ENCODE data around the gene BCL2L13. TPM values are rescaled to one million over a fixed set of nuclear protein-coding genes. Genes with fewer than 3 reads are reported as not detected.
A peak's percentile ranks its signal among the peaks of the same experiment; 100 is the strongest.

BCL2L13 gene
- total RNA-seq, 1 experiment from 2014 or later, result 26.0 TPM

DNA sequence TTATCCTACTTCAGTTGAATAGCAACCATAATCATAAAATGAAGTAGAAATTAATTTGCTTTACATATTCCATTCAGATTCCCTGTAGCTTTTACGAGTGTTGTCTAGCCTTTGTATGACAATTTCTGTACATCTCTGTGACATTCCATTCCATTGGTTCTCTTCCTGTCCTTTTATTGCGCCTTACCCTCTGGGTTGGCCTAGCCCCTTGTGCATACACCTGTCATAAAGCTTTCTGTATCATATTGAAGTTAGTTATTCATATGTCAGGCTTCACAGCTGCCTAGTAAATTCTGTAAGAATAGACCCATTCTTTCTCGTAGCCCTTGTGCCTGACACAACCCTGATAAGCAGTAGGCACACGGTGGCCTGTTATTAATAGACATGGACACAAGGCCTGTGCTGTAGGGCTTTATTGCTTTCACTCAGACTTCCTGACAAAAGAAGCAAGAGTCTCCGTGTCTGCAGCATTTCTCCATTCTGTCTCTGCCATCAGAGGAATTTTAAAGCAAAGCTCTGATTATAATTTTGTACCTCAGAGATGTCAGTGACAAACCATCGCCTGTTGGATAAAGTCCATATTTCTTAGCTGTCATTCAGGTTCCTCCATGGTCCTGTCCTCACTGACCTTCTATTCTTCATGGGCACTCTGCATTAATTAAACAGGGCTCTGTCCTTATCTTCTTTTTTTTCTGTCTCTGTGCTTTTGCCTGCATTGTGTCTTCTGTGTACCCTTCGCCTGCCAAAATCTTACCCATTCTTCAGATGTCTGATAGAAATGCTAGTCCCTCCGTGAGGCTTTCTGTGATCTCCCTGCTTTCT, 86.3 kb downstream of the BCL2L13 start:
- H2BK12ac ChIP-seq (ENCODE audit: insufficient read length, low read depth, low read length), result no peak overlapping the region
- no peak overlapping the region for H4K8ac ChIP-seq (replicated peaks; ENCODE audit: insufficient read length, low read depth, low read length)
- no peak overlapping the region for H3K23ac ChIP-seq (ENCODE audit: insufficient read length, low read depth, low read length)
- H3K9ac ChIP-seq (ENCODE audit: extremely low read depth, insufficient read length, low read length), result no peak overlapping the region
- H4K91ac ChIP-seq (ENCODE audit: insufficient read length, low read depth, low read length), result no peak overlapping the region
- no peak overlapping the region for H3K14ac ChIP-seq (ENCODE audit: insufficient read depth, low read length)
- no peak overlapping the region for H3K56ac ChIP-seq (ENCODE audit: insufficient read length, low read depth, low read length)
- no peak overlapping the region for H3K4me2 ChIP-seq (ENCODE audit: insufficient read depth, insufficient read length, low read length)
- no peak overlapping the region for H3K4me3 Mint-ChIP-seq
- no peak overlapping the region for H2BK5ac ChIP-seq (ENCODE audit: insufficient read length, low read length)
- no peaks in the 10 kb centered on the region for H3K27me3 Mint-ChIP-seq (ENCODE audit: low read depth)
- no peak for TF ChIP-seq CTCF (conservative IDR thresholded peaks at IDR 0.05)
- H3K27me3 ChIP-seq (ENCODE audit: insufficient read depth, low read length), result no peaks in the 10 kb centered on the region
- no peak overlapping the region for H2BK20ac ChIP-seq (ENCODE audit: low read depth, low read length, poor library complexity, severe bottlenecking)
- H2AFZ ChIP-seq (ENCODE audit: low read length), result no peak overlapping the region
- H3K36me3 Mint-ChIP-seq (ENCODE audit: insufficient read depth in 1 of 3, low read depth in 3 of 3), result peaks cover 6 to 24% (median 15%) of the 10 kb centered on the region in 3 experiments; a peak in 6 of 7 replicates
- H3K4me1 ChIP-seq (ENCODE audit: insufficient read depth, low read length), result no peaks in the 10 kb centered on the region
- no peaks in the 10 kb centered on the region for H3K79me2 ChIP-seq (ENCODE audit: insufficient read depth, low read length)
- no peak overlapping the region for H3K27ac ChIP-seq (ENCODE audit: insufficient read length, low read depth, low read length)
- H3K4ac ChIP-seq (ENCODE audit: low read depth, low read length), result no peak overlapping the region
- H3K79me1 ChIP-seq (ENCODE audit: insufficient read depth, low read depth, low read length, poor library complexity, severe bottlenecking), result no peaks in the 10 kb centered on the region
- H4K20me1 ChIP-seq (ENCODE audit: control insufficient read depth, insufficient read depth, insufficient read length), result no peaks in the 10 kb centered on the region
- H4K5ac ChIP-seq (ENCODE audit: insufficient read length, low read depth, low read length), result no peak overlapping the region
- H3K9me3 ChIP-seq (ENCODE audit: control insufficient read depth, low read depth, low read length), result no peaks in the 10 kb centered on the region
- no peak overlapping the region for H3T11ph ChIP-seq (ENCODE audit: low read length)
- no peaks in the 10 kb centered on the region for H3K23me2 ChIP-seq (ENCODE audit: insufficient read length, low read depth, low read length, poor library complexity, severe bottlenecking)
- no peaks in the 10 kb centered on the region for H3K9me3 Mint-ChIP-seq
- no peaks in the 10 kb centered on the region for H3K4me1 Mint-ChIP-seq
- H3K27ac Mint-ChIP-seq, result peak overlapping the region in 1 of 3 experiments; percentile 2; a peak in 2 of 7 replicates
- no CpG with 5 or more reads among the region's 8 CpGs for WGBS (ENCODE audit: extremely low coverage, insufficient read length, low lambda C conversion rate)
- H3K18ac ChIP-seq (ENCODE audit: insufficient read length, low read depth, low read length), result no peak overlapping the region
- H2AK5ac ChIP-seq (ENCODE audit: insufficient read length, low read length), result no peak overlapping the region
- no peak for DNase-seq
- no peak overlapping the region for H2BK120ac ChIP-seq (ENCODE audit: low read depth, low read length, poor library complexity, severe bottlenecking)
- no peak overlapping the region for H2BK15ac ChIP-seq (ENCODE audit: low read depth, low read length)
